ENCODE data around the gene CENPP.

DNA sequence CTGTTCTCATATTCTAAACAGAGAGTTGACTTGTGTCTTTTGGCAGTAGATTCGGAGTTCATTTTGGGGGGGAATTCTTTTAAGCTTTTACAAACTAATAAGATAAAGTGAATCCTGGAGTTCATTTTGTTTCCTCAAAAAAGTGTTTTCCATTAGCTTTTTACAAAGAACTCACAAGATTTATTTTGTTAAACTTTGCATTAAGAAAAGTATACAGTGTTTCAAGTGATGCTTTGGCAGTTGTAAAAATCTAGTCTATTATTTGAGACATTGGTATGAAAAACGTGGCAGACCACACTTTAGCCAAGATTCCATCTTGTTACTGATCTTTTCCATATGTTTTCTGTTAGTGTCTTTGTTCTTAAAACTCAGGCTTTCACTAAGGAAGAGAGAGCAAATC lies 99.7 kb downstream of the CENPP start:
- TF ChIP-seq POLR2A (IDR thresholded peaks at IDR 0.05; ENCODE audit: low read length) (no peak), GATA1 (IDR thresholded peaks at IDR 0.05; ENCODE audit: low read depth, low read length) (no peak)

All from erythroblast (primary cell).